HepG2 (cell line): ENCODE data around the gene NPVF. TPM values are rescaled to one million over a fixed set of nuclear protein-coding genes. Genes with fewer than 3 reads are reported as not detected.
A peak's percentile ranks its signal among the peaks of the same experiment; 100 is the strongest.

Source experiments
- ATM ChIP-seq: fragments of 450-650 bp; IDR thresholded peaks from 2 replicates; pipeline ENCODE4 v1.7.1; 2017; ENCODE audit warnings: mild to moderate bottlenecking, borderline replicate concordance
- CBX2 ChIP-seq, 2 experiments: fragments of 200-600 bp in 1 of 2; sonication (generic); formaldehyde crosslinking in 1 of 2; IDR thresholded peaks; 2 replicates each; pipeline versions ENCODE4 v1.7.0 to v1.8.1; 2018 to 2022; ENCODE audit warnings: low read depth in 2 of 2, low read length in 1 of 2, mild to moderate bottlenecking in 1 of 2, missing genetic modification reagents in 1 of 2
- DMAP1 ChIP-seq: IDR thresholded peaks from 2 replicates; pipeline ENCODE4 v1.6.1; 2016
- HOXA5 ChIP-seq: sonication (generic); formaldehyde crosslinking; IDR thresholded peaks from 2 replicates; pipeline ENCODE4 v1.4.0; 2020; ENCODE audit warnings: missing genetic modification reagents
- HOXA9 ChIP-seq: sonication (generic); formaldehyde crosslinking; IDR thresholded peaks from 2 replicates; pipeline ENCODE4 v1.8.1; 2022; ENCODE audit warnings: missing genetic modification reagents, mild to moderate bottlenecking, moderate library complexity, borderline replicate concordance
- MATR3 ChIP-seq: sonication (generic); formaldehyde crosslinking; IDR thresholded peaks from 2 replicates; pipeline ENCODE4 v1.4.0; 2020; ENCODE audit warnings: missing genetic modification reagents
- MZF1 ChIP-seq: sonication (generic); formaldehyde crosslinking; IDR thresholded peaks from 2 replicates; pipeline ENCODE4 v1.8.1; 2023; ENCODE audit warnings: mild to moderate bottlenecking, missing genetic modification reagents, borderline replicate concordance
- SALL2 ChIP-seq: sonication (generic); formaldehyde crosslinking; IDR thresholded peaks from 2 replicates; pipeline ENCODE4 v1.8.1; 2023; ENCODE audit warnings: mild to moderate bottlenecking, missing genetic modification reagents, inconsistent platforms
- SATB2 ChIP-seq: sonication (generic); formaldehyde crosslinking; IDR thresholded peaks from 2 replicates; pipeline ENCODE4 v1.5.0; 2020; ENCODE audit warnings: missing genetic modification reagents
- SSRP1 ChIP-seq: IDR thresholded peaks from 2 replicates; pipeline ENCODE4 v1.6.1; 2016; ENCODE audit warnings: control low read depth
- TOE1 ChIP-seq: sonication (generic); formaldehyde crosslinking; IDR thresholded peaks from 2 replicates; pipeline ENCODE4 v1.4.0; 2020; ENCODE audit warnings: mild to moderate bottlenecking, missing genetic modification reagents
- ZFY ChIP-seq: sonication (generic); formaldehyde crosslinking; IDR thresholded peaks from 2 replicates; pipeline ENCODE4 v1.4.0; 2020; ENCODE audit warnings: missing genetic modification reagents
- ZMAT3 ChIP-seq: sonication (generic); formaldehyde crosslinking; conservative IDR thresholded peaks from 2 replicates; pipeline ENCODE4 v1.7.0; 2021; ENCODE audit warnings: missing genetic modification reagents
- ZNF720 ChIP-seq: sonication (generic); formaldehyde crosslinking; IDR thresholded peaks from 2 replicates; pipeline ENCODE4 v1.4.0; 2020; ENCODE audit warnings: missing genetic modification reagents
- polyA plus RNA-seq, 8 experiments: library from polyadenylated mRNA; depleted of rRNA in 3 of 8; stranded (reverse) in 7 of 8; unstranded in 1 of 8; fragments of >200 nt; fragmentation: Illumina TruSeq in 4 of 8; extraction: Trizol in 4 of 8; gene quantifications; 2 replicates each; pipeline versions ENCODE4 v1.2.1 to v1.2.3, GENCODE V29; 2011 to 2016; ENCODE audit warnings: low read depth in 4 of 8, missing spikeins in 1 of 8, mixed read lengths in 1 of 8; ENCODE audit not compliant: insufficient read depth in 1 of 8
- total RNA-seq, 5 experiments: library from RNA; depleted of rRNA; stranded (reverse); fragments of >200 nt; fragmentation: Illumina TruSeq; extraction: Trizol; gene quantifications; 2 replicates each; pipeline ENCODE4 v1.2.3, GENCODE V29; 2016; ENCODE audit warnings: low read depth in 1 of 5
- TF ChIP-seq, protein P1 (sequence below): sonication (generic); formaldehyde crosslinking; IDR thresholded peaks from 2 replicates; pipeline ENCODE4 v1.4.0; 2020; ENCODE audit warnings: missing genetic modification reagents, borderline replicate concordance
- TF ChIP-seq, protein P2 (sequence below): IDR thresholded peaks from 2 replicates; pipeline ENCODE4 v1.6.1; 2016; ENCODE audit warnings: low read depth
- TF ChIP-seq, protein P3 (sequence below): sonication (generic); formaldehyde crosslinking; IDR thresholded peaks from 2 replicates; pipeline ENCODE4 v1.4.0; 2020; ENCODE audit warnings: missing genetic modification reagents
- TF ChIP-seq, protein P4 (sequence below): sonication (generic); formaldehyde crosslinking; conservative IDR thresholded peaks from 2 replicates; pipeline ENCODE4 v1.8.0; 2022; ENCODE audit warnings: missing genetic modification reagents
- TF ChIP-seq, protein P5 (sequence below): IDR thresholded peaks from 2 replicates; pipeline ENCODE4 v1.6.1; 2016; ENCODE audit warnings: control low read depth
- TF ChIP-seq, protein P6 (sequence below): sonication (generic); formaldehyde crosslinking; IDR thresholded peaks from 2 replicates; pipeline ENCODE4 v1.5.0; 2020; ENCODE audit warnings: missing genetic modification reagents, mild to moderate bottlenecking, borderline replicate concordance

The NPVF gene
- total and polyA plus RNA-seq, 2 of the 13 experiments (the other 11 are each of a cell fraction or from before 2014, with no cell fraction given): not detected

DNA sequence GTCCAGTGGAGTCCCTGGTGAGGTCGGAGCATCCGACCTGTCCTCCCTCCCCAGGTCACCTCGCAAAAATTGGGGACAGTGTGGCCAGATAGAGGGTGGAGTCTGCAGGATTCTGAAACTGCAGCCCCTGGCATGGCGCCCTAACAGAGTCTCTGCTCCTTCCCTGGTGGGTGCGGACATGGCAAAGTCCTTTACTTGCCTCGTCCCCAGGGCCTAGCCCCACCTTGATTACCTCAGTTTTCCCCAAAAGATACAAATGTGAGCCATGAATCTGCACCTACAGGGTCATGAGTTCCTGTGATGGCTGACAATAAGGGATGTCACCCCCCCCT, 47.7 kb downstream of the NPVF start (continued):
- TF ChIP-seq, protein P1, sequence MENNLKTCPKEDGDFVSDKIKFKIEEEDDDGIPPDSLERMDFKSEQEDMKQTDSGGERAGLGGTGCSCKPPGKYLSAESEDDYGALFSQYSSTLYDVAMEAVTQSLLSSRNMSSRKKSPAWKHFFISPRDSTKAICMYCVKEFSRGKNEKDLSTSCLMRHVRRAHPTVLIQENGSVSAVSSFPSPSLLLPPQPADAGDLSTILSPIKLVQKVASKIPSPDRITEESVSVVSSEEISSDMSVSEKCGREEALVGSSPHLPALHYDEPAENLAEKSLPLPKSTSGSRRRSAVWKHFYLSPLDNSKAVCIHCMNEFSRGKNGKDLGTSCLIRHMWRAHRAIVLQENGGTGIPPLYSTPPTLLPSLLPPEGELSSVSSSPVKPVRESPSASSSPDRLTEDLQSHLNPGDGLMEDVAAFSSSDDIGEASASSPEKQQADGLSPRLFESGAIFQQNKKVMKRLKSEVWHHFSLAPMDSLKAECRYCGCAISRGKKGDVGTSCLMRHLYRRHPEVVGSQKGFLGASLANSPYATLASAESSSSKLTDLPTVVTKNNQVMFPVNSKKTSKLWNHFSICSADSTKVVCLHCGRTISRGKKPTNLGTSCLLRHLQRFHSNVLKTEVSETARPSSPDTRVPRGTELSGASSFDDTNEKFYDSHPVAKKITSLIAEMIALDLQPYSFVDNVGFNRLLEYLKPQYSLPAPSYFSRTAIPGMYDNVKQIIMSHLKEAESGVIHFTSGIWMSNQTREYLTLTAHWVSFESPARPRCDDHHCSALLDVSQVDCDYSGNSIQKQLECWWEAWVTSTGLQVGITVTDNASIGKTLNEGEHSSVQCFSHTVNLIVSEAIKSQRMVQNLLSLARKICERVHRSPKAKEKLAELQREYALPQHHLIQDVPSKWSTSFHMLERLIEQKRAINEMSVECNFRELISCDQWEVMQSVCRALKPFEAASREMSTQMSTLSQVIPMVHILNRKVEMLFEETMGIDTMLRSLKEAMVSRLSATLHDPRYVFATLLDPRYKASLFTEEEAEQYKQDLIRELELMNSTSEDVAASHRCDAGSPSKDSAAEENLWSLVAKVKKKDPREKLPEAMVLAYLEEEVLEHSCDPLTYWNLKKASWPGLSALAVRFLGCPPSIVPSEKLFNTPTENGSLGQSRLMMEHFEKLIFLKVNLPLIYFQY (CRISPR knock-in tag): no peak
- TF ChIP-seq ZMAT3 (CRISPR knock-in tag) (0 out of 2 replicates have a peak, but pooled peaks have one; percentile 19), ATM (no peak), SATB2 (CRISPR knock-in tag) (0 out of 2 replicates have a peak, but pooled peaks have one; percentile 13), ZNF720 (no peak), DMAP1 (CRISPR knock-in tag) (no peak), MATR3 (CRISPR knock-in tag) (no peak), CBX2 (IDR thresholded peaks at IDR 0.05; ENCODE audit: low read depth, low read length) (no peak), CBX2 (CRISPR knock-in tag; IDR thresholded peaks at IDR 0.05; ENCODE audit: low read depth) (no peak), HOXA9 (no peak), MZF1 (CRISPR knock-in tag) (no peak), ZFY (CRISPR knock-in tag) (no peak), SSRP1 (CRISPR knock-in tag) (no peak), TOE1 (no peak), SALL2 (0 out of 2 replicates have a peak, but pooled peaks have one; percentile 23), HOXA5 (peak; percentile 55; the same call in 1 of the 2 replicates)
- TF ChIP-seq, protein P2, sequence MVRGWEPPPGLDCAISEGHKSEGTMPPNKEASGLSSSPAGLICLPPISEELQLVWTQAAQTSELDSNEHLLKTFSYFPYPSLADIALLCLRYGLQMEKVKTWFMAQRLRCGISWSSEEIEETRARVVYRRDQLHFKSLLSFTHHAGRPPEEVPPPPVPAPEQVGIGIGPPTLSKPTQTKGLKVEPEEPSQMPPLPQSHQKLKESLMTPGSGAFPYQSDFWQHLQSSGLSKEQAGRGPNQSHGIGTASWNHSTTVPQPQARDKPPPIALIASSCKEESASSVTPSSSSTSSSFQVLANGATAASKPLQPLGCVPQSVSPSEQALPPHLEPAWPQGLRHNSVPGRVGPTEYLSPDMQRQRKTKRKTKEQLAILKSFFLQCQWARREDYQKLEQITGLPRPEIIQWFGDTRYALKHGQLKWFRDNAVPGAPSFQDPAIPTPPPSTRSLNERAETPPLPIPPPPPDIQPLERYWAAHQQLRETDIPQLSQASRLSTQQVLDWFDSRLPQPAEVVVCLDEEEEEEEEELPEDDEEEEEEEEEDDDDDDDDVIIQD (CRISPR knock-in tag): no peak
- TF ChIP-seq, protein P3, sequence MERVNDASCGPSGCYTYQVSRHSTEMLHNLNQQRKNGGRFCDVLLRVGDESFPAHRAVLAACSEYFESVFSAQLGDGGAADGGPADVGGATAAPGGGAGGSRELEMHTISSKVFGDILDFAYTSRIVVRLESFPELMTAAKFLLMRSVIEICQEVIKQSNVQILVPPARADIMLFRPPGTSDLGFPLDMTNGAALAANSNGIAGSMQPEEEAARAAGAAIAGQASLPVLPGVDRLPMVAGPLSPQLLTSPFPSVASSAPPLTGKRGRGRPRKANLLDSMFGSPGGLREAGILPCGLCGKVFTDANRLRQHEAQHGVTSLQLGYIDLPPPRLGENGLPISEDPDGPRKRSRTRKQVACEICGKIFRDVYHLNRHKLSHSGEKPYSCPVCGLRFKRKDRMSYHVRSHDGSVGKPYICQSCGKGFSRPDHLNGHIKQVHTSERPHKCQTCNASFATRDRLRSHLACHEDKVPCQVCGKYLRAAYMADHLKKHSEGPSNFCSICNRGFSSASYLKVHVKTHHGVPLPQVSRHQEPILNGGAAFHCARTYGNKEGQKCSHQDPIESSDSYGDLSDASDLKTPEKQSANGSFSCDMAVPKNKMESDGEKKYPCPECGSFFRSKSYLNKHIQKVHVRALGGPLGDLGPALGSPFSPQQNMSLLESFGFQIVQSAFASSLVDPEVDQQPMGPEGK: no peak
- TF ChIP-seq, protein P4, sequence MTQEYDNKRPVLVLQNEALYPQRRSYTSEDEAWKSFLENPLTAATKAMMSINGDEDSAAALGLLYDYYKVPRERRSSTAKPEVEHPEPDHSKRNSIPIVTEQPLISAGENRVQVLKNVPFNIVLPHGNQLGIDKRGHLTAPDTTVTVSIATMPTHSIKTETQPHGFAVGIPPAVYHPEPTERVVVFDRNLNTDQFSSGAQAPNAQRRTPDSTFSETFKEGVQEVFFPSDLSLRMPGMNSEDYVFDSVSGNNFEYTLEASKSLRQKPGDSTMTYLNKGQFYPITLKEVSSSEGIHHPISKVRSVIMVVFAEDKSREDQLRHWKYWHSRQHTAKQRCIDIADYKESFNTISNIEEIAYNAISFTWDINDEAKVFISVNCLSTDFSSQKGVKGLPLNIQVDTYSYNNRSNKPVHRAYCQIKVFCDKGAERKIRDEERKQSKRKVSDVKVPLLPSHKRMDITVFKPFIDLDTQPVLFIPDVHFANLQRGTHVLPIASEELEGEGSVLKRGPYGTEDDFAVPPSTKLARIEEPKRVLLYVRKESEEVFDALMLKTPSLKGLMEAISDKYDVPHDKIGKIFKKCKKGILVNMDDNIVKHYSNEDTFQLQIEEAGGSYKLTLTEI: no peak
- TF ChIP-seq, protein P5, sequence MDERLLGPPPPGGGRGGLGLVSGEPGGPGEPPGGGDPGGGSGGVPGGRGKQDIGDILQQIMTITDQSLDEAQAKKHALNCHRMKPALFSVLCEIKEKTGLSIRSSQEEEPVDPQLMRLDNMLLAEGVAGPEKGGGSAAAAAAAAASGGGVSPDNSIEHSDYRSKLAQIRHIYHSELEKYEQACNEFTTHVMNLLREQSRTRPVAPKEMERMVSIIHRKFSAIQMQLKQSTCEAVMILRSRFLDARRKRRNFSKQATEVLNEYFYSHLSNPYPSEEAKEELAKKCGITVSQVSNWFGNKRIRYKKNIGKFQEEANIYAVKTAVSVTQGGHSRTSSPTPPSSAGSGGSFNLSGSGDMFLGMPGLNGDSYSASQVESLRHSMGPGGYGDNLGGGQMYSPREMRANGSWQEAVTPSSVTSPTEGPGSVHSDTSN (CRISPR knock-in tag): no peak
- TF ChIP-seq, protein P6, sequence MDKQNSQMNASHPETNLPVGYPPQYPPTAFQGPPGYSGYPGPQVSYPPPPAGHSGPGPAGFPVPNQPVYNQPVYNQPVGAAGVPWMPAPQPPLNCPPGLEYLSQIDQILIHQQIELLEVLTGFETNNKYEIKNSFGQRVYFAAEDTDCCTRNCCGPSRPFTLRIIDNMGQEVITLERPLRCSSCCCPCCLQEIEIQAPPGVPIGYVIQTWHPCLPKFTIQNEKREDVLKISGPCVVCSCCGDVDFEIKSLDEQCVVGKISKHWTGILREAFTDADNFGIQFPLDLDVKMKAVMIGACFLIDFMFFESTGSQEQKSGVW: no peak
